HG02623 (cell line): ENCODE results near the gene CORO1C.

Experiments
- ATAC-seq: cut with Tn5 transposase; IDR thresholded peaks from one replicate; pipeline ENCODE4 v1.9.1; 2021; ENCODE audit warnings: moderate library complexity; ENCODE audit not compliant: unreplicated experiment

The CORO1C gene

GRCh38 chr12:108700833-108701541 lies 30.3 kb downstream of the CORO1C start:
- no peak for ATAC-seq

- ATAC-seq = no peak
Observed at GRCh38 chr12:108699955-108700563, 31.3 kb downstream of the CORO1C start.

- ATAC-seq = no peak
Observed at GRCh38 chr12:108697905-108698304, 33.4 kb downstream of the CORO1C start.

GRCh38 chr12:108696996-108697290 lies 34.4 kb downstream of the CORO1C start:
- no peak for ATAC-seq

GRCh38 chr12:108696111-108696995 lies 35.0 kb downstream of the CORO1C start:
- ATAC-seq = no peak

- ATAC-seq = no peak
Observed at GRCh38 chr12:108694812-108695278, 36.5 kb downstream of the CORO1C start.

- ATAC-seq = no peak
Observed at GRCh38 chr12:108693751-108694150, 37.6 kb downstream of the CORO1C start.

GRCh38 chr12:108693186-108693730 lies 38.1 kb downstream of the CORO1C start:
- ATAC-seq = no peak

GRCh38 chr12:108691998-108692808 lies 39.1 kb downstream of the CORO1C start:
- no peak for ATAC-seq

- ATAC-seq = peak; percentile 51
Observed at GRCh38 chr12:108691175-108691997, 39.9 kb downstream of the CORO1C start.

GRCh38 chr12:108690542-108691174 lies 40.7 kb downstream of the CORO1C start:
- no peak for ATAC-seq

GRCh38 chr12:108690191-108690518 lies 41.2 kb downstream of the CORO1C start:
- ATAC-seq = no peak

- ATAC-seq = no peak
Observed at GRCh38 chr12:108689314-108690190, 41.8 kb downstream of the CORO1C start.

GRCh38 chr12:108686780-108687179 lies 44.5 kb downstream of the CORO1C start:
- no peak for ATAC-seq

GRCh38 chr12:108685469-108686260 lies 45.7 kb downstream of the CORO1C start:
- ATAC-seq = no peak

GRCh38 chr12:108683906-108684556 lies 47.3 kb downstream of the CORO1C start:
- no peak for ATAC-seq

GRCh38 chr12:108681317-108681716 lies 50.0 kb downstream of the CORO1C start:
- no peak for ATAC-seq
